ENCODE results near the gene LGSN.
"Not testable (repeated sequence)": the region's sequence is repeated elsewhere in the genome, so short reads cannot be mapped to it uniquely, and the experiment has no call there.

Gene LGSN

GRCh38 chr6:63230027-63230426 lies 89.8 kb downstream of the LGSN start:
- DNase-seq = not testable (repeated sequence)

- not testable (repeated sequence) for DNase-seq
These were observed 91.6 kb downstream of the LGSN start for GRCh38 chr6:63227928-63228894.

- not testable (repeated sequence) for DNase-seq
These were observed 93.8 kb downstream of the LGSN start for GRCh38 chr6:63225987-63226386.
